GM19238 (cell line): ENCODE results near the gene SCFD1.
"Not testable (repeated sequence)": the region's sequence is repeated elsewhere in the genome, so short reads cannot be mapped to it uniquely, and the experiment has no call there.

ENCODE experiments used
- DNase-seq: peaks from one replicate; pipeline ENCODE4 v3.0.0; 2011; ENCODE audit warnings: low spot score; ENCODE audit not compliant: insufficient read length

SCFD1 gene

GRCh38 chr14:30669594-30669993, 47.5 kb downstream of the SCFD1 start:
- DNase-seq = no peak

- no peak for DNase-seq
Observed at GRCh38 chr14:30673071-30673470, 51.0 kb downstream of the SCFD1 start.

GRCh38 chr14:30678926-30679431, 56.9 kb downstream of the SCFD1 start:
- no peak for DNase-seq

GRCh38 chr14:30680036-30680435, 57.9 kb downstream of the SCFD1 start:
- no peak for DNase-seq

- DNase-seq = not testable (repeated sequence)
Observed at GRCh38 chr14:30680776-30681175, 58.7 kb downstream of the SCFD1 start.

GRCh38 chr14:30681752-30682355, 59.7 kb downstream of the SCFD1 start:
- no peak for DNase-seq

- not testable (repeated sequence) for DNase-seq
Observed at GRCh38 chr14:30690487-30691355, 68.6 kb downstream of the SCFD1 start.

- no peak for DNase-seq
Observed at GRCh38 chr14:30691751-30692398, 69.8 kb downstream of the SCFD1 start.

- DNase-seq = no peak
Observed at GRCh38 chr14:30692669-30693068, 70.5 kb downstream of the SCFD1 start.

GRCh38 chr14:30698463-30698862, 76.3 kb downstream of the SCFD1 start:
- DNase-seq = no peak

GRCh38 chr14:30706704-30707103, 84.6 kb downstream of the SCFD1 start:
- DNase-seq = no peak

- DNase-seq = no peak
Observed at GRCh38 chr14:30708157-30708556, 86.0 kb downstream of the SCFD1 start.

- no peak for DNase-seq
Observed at GRCh38 chr14:30709201-30709600, 87.1 kb downstream of the SCFD1 start.

- DNase-seq = no peak
Observed at GRCh38 chr14:30710876-30711275, 88.8 kb downstream of the SCFD1 start.

GRCh38 chr14:30719137-30719536, 97.0 kb downstream of the SCFD1 start:
- DNase-seq = no peak

GRCh38 chr14:30725763-30726162, 103.6 kb downstream of the SCFD1 start:
- no peak for DNase-seq

GRCh38 chr14:30728471-30728870, 106.4 kb downstream of the SCFD1 start:
- no peak for DNase-seq

GRCh38 chr14:30737916-30738315, 115.8 kb downstream of the SCFD1 start:
- no peak for DNase-seq

GRCh38 chr14:30738978-30739377, 116.9 kb downstream of the SCFD1 start:
- DNase-seq = no peak

GRCh38 chr14:30748343-30748742, 126.2 kb downstream of the SCFD1 start:
- DNase-seq = no peak

- no peak for DNase-seq
Observed at GRCh38 chr14:30751646-30752416, 129.7 kb downstream of the SCFD1 start.
